ENCODE results near the gene NCS1.

NCS1 gene

GRCh38 chr9:130172161-130172857, at the start of gene NCS1:
Gene NCS1 (plus strand): TSS chr9:130172404. CDS start chr9:130172664, 260 bp downstream.
- no peak for DNase-seq

- DNase-seq: no peak
Observed at GRCh38 chr9:130122456-130122855, 49.7 kb upstream of the NCS1 start.

GRCh38 chr9:130124085-130124860, 47.9 kb upstream of the NCS1 start:
- no peak for DNase-seq

- DNase-seq: no peak
Observed at GRCh38 chr9:130126721-130127433, 45.3 kb upstream of the NCS1 start.

GRCh38 chr9:130128251-130128650, 44.0 kb upstream of the NCS1 start:
- DNase-seq: no peak

- no peak for DNase-seq
Observed at GRCh38 chr9:130128733-130129431, 43.3 kb upstream of the NCS1 start.

GRCh38 chr9:130129432-130130061, 42.7 kb upstream of the NCS1 start:
- no peak for DNase-seq

- DNase-seq: no peak
Observed at GRCh38 chr9:130132746-130133145, 39.5 kb upstream of the NCS1 start.

- DNase-seq: no peak
Observed at GRCh38 chr9:130137081-130137640, 35.0 kb upstream of the NCS1 start.

GRCh38 chr9:130137641-130138081, 34.5 kb upstream of the NCS1 start:
- DNase-seq: no peak

GRCh38 chr9:130138171-130138653, 34.0 kb upstream of the NCS1 start:
- no peak for DNase-seq

GRCh38 chr9:130138791-130139190, 33.4 kb upstream of the NCS1 start:
- DNase-seq: no peak

GRCh38 chr9:130139251-130139650, 33.0 kb upstream of the NCS1 start:
- DNase-seq: no peak

GRCh38 chr9:130140706-130141105, 31.5 kb upstream of the NCS1 start:
- no peak for DNase-seq

- DNase-seq: no peak
Observed at GRCh38 chr9:130142056-130142455, 30.1 kb upstream of the NCS1 start.

GRCh38 chr9:130142641-130143040, 29.6 kb upstream of the NCS1 start:
- no peak for DNase-seq

GRCh38 chr9:130143279-130143893, 28.8 kb upstream of the NCS1 start:
- DNase-seq: no peak

GRCh38 chr9:130143958-130144366, 28.2 kb upstream of the NCS1 start:
- DNase-seq: no peak

- no peak for DNase-seq
Observed at GRCh38 chr9:130144703-130145102, 27.5 kb upstream of the NCS1 start.

GRCh38 chr9:130145658-130146057, 26.5 kb upstream of the NCS1 start:
- DNase-seq: no peak

GRCh38 chr9:130147198-130147597, 25.0 kb upstream of the NCS1 start:
- no peak for DNase-seq

GRCh38 chr9:130147910-130148309, 24.3 kb upstream of the NCS1 start:
- no peak for DNase-seq

Measured in NCI-H1048 (cell line).